AG04449 (cell line): ENCODE measurements around the gene ZDHHC17.

Experiments used
- CTCF ChIA-PET: fragments of 350-600 bp; formaldehyde crosslinking; extraction: SDS; loops from one replicate; lab custom pipeline; 2021; ENCODE audit warnings: antibody characterized with exemption; lab: Yijun Ruan, JAX
- POLR2A ChIA-PET: fragments of 400-600, 350-600 bp; formaldehyde crosslinking; extraction: SDS; loops from one replicate; lab custom pipeline; 2020; ENCODE audit warnings: antibody characterized with exemption, inconsistent platforms; lab: Yijun Ruan, JAX
- DNase-seq: peaks from one replicate; pipeline ENCODE4 v3.0.0-alpha.2; 2010; ENCODE audit warnings: low read depth, low spot score
- H3K4me3 ChIP-seq: 2 replicates; pipeline ENCODE4 v1.5.1; 2011; ENCODE audit warnings: low read depth, mild to moderate bottlenecking, control low read depth, low read length
- TF ChIP-seq, protein P1 (sequence below): IDR thresholded peaks from one replicate; pipeline ENCODE4 v1.5.1; 2011; ENCODE audit warnings: mild to moderate bottlenecking, moderate library complexity, low read length, control low read depth, inconsistent platforms; ENCODE audit not compliant: insufficient read depth; ENCODE audit errors: missing control alignments

Gene ZDHHC17

DNA sequence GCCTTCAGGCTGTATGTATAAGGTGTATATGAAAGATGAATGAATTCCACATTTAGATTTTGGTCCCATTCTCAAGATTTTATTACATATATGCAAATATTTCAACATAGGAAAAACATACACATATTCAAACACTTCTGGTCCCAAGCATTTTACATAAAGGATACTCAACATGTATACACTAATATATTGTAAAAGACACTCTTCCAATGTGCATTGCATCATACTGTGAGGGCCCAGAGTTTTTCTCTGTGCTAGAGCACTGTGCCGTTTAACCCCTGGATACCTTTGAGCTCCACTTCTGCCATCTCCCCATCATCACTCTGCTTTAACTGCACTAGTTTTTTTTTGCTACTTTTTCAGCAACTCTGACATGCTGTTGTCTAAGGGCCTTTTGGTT is 48.1 kb downstream of the ZDHHC17 start:
- no peak overlapping the region for H3K4me3 ChIP-seq
- ChIA-PET CTCF (interaction anchor here (0.8 kb wide), 1 partner anchor 9 kb away, joined by 3 read pairs; no protein-coding TSS in a partner anchor), POLR2A (no interaction called here)
- TF ChIP-seq, protein P1, sequence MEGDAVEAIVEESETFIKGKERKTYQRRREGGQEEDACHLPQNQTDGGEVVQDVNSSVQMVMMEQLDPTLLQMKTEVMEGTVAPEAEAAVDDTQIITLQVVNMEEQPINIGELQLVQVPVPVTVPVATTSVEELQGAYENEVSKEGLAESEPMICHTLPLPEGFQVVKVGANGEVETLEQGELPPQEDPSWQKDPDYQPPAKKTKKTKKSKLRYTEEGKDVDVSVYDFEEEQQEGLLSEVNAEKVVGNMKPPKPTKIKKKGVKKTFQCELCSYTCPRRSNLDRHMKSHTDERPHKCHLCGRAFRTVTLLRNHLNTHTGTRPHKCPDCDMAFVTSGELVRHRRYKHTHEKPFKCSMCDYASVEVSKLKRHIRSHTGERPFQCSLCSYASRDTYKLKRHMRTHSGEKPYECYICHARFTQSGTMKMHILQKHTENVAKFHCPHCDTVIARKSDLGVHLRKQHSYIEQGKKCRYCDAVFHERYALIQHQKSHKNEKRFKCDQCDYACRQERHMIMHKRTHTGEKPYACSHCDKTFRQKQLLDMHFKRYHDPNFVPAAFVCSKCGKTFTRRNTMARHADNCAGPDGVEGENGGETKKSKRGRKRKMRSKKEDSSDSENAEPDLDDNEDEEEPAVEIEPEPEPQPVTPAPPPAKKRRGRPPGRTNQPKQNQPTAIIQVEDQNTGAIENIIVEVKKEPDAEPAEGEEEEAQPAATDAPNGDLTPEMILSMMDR = no peak
- no peak for DNase-seq

DNA sequence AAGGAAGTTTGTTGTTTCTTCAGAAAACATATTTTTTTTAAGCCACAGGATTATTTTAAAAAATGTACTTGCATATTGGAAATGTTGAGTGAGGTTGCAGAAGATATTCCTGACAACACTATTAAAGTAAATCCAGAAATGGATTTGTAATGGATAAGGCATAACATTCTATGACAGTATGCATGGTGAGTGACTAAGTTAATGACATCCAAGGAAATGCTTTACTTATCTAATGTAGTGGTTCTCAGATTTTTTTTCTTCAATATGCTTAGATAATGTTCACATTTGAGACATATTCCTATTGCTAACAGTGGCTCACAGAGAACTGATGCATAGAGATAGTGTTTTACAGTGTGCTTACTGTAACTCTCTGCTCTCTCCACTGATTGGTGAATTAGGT is 49.4 kb downstream of the ZDHHC17 start:
- no peak overlapping the region for H3K4me3 ChIP-seq
- POLR2A ChIA-PET = no interaction called here
- CTCF ChIA-PET = no interaction called here
- TF ChIP-seq, protein P1 = no peak
- DNase-seq = no peak

DNA sequence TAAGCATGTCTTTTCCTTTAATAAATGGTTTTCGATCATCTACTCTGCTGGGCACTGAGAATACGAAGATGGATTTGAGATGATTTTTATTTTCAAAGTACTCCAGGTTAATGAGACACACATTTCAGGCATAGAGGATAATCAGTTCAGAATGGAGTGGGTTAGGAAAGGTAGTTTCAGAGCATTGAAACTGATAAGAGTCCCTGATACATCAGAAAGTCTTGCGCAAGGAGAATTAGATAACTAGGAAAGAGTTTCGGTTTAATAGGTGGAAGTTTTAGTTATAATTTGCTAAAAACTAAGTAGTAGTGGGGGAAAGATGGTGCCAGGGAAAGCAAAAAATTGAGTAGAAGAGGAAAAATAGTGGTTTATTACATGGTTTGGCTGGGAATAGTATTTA is 50.1 kb downstream of the ZDHHC17 start:
- ChIA-PET CTCF (interaction anchor here (0.7 kb wide), 1 partner anchor 195 kb away, joined by 3 read pairs; no protein-coding TSS in a partner anchor), POLR2A (no interaction called here)
- TF ChIP-seq, protein P1 = no peak
- DNase-seq = no peak
- H3K4me3 ChIP-seq = no peak overlapping the region

DNA sequence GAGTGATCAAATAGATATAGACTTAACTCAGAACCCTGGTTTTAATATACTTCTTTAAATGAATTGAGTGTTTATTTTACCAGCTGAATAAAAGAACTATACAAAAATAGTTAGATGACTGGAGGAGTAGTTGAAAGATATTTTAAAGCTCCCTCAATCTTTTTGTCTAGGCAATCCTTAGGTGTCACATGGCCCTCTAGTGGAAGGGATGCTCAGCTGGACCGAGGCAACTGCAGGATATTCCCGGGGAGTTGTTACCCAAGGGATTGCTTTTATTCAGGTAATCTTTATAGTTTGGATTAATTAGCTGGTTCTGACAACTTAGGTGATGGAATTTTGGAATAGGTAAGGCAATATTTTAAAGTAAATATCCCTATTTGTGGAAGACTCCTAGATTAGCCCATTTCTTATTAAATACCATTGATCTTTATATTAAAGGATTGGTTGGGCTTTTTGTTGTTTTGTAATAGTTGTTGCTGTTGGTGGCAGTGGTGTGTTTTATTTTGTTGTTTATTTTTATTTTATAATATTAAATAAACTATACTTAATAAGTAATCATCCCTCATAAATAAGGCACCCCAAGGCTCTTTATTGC is 57.1 kb downstream of the ZDHHC17 start:
- TF ChIP-seq, protein P1 = peak; percentile 72
- no peak for DNase-seq
- CTCF ChIA-PET = interaction anchor here (0.6 to 3.4 kb wide), 30 partner anchors 9 to 262 kb away, joined by 3 to 29 read pairs (median 4); no protein-coding TSS in a partner anchor
- no peak overlapping the region for H3K4me3 ChIP-seq
- POLR2A ChIA-PET = no interaction called here

DNA sequence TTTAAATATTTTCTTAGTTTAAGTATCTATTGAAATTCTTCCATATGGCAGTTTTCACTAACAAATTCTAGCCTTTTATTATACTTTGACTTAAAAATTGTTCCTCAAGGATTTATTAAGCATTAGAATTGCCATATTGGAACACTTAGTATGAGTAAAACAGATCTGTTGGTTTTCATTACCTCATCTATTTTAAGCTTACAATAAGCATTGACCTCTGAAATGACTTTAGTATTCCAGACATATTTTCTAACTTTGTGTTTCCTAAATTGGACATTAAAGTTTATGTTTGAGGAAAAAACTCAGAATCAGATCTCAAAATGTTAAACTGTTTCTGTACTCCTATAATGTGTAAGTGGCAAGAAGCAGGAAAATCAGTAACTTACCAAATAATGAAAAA is 66.5 kb downstream of the ZDHHC17 start:
- no peak for DNase-seq

DNA sequence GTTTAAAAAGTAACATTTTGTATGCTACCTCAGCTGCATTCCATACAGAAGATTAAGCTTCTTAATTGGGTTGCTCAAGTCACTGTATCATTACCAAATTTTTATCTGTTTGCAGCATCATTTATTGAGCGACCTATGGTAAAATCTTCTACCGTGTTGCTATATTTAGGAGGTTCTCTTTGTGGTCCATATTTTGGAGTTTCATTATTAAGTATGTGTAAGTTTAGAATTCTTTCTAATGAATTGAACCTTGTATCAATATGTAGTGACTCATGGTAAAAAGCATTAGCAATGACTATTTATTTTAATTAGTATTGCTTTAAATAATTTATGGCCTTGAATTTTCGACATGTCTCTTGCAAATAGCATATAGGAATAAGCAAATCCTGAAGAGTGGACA is 72.7 kb downstream of the ZDHHC17 start:
- TF ChIP-seq, protein P1 = no peak
- ChIA-PET POLR2A (no interaction called here), CTCF (interaction anchor here (1.0 to 1.4 kb wide), 4 partner anchors 8 to 215 kb away, joined by 3 read pairs; no protein-coding TSS in a partner anchor)
- no peak overlapping the region for H3K4me3 ChIP-seq
- DNase-seq = no peak

More for the DNA sequence above, 66.5 kb downstream of the ZDHHC17 start:
- H3K4me3 ChIP-seq = no peak overlapping the region
- CTCF ChIA-PET = interaction anchor here (0.9 to 1.3 kb wide), 3 partner anchors 9 to 181 kb away, joined by 3 to 4 read pairs (median 4); no protein-coding TSS in a partner anchor
- TF ChIP-seq, protein P1 = no peak
- POLR2A ChIA-PET = no interaction called here
